ENCODE measurements around the gene LRRC56. TPM values are rescaled to one million over a fixed set of nuclear protein-coding genes. Genes with fewer than 3 reads are reported as not detected.

The LRRC56 gene
- total and polyA plus RNA-seq, 9 of the 15 experiments (the other 6 are each of a cell fraction or from before 2014, with no cell fraction given) = 0.03 to 4.5 (median 1.0) TPM; not detected in 1

DNA sequence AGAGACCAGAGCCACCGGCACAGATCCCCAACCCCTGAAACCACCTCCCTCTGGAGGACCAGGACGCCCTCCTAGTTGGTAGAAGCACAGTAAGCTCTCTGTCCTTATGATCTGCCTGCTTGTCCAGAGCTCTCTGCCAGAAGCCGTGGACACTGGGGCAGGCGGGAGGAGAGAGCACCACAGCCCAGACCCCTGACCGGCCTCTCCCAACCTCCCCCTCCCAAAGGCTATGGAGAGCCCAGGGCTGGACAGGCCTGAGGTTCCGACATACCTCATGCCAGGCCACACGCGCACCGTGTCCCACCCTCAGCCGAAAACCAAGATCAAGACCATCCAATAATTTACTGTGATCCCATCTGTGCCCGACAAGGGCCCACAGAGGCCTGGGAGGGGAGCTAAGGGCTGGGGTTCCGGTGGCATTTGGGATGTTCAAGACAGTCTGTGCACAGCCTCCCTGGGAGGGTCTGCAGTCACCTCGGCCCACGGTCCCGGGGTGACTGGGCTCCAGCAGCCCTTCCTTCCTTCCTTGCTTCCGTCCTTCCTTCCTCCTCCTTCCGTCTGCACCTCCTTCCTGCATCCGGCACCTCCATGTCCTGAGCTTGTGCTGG lies 5.3 kb upstream of the LRRC56 start:
- Histone ChIP-seq H3K27me3 (ENCODE audit: control insufficient read depth in 2 of 2, insufficient read depth in 2 of 2, low read length in 2 of 2) (no peaks in the 10 kb centered on the region), H3K4me1 (replicated peaks in 1 of 2; ENCODE audit: control insufficient read depth in 2 of 2, insufficient read depth in 2 of 2, low read length in 2 of 2) (peaks cover 12 to 78% of the 10 kb centered on the region in 2 experiments), H3K36me3 (ENCODE audit: control insufficient read depth, insufficient read depth, low read length) (peaks cover 35% of the 10 kb centered on the region; the same call in 1 of the 3 replicates), H3K4me3 (no peak overlapping the region), H3K9ac (ENCODE audit: insufficient read depth in 1 of 2, low read depth in 2 of 2, low read length in 2 of 2) (peak overlapping the region in 1 of 2 experiments; percentile 64; a peak in 1 of 4 replicates), H3K4me2 (ENCODE audit: insufficient read depth, low read length) (no peak overlapping the region), H3K79me2 (ENCODE audit: control insufficient read depth, insufficient read depth, low read length) (peaks cover 17% of the 10 kb centered on the region), H2AFZ (ENCODE audit: low read depth, low read length) (no peak overlapping the region), H3K9me1 (ENCODE audit: control insufficient read depth, insufficient read depth, low read length) (no peaks in the 10 kb centered on the region), H3K27ac (ENCODE audit: extremely low read depth, low read depth, low read length) (no peak overlapping the region), H4K20me1 (replicated peaks; ENCODE audit: control insufficient read depth, insufficient read depth, low read length) (0 out of 2 replicates have a peak, but pooled peaks cover 4% of the 10 kb centered on the region), H3K9me3 (replicated peaks; ENCODE audit: control insufficient read depth, insufficient read depth, low read depth, low read length) (no peaks in the 10 kb centered on the region)
- intact Hi-C loops (cut with micrococcal nuclease) (no loop called here), in situ Hi-C loops (cut with MboI) (no loop called here)
- DNase-seq (ENCODE audit: extremely low read depth in 1 of 4, low spot score in 3 of 4) (no peak), ATAC-seq (no peak), FAIRE-seq (no peak)
- BruUV-seq (replicated peaks) = no TSS peak
- WGBS (ENCODE audit: insufficient coverage, low coverage, missing lambda C conversion rate) = 92% methylated on average over 13 of the region's 18 CpGs
- TF ChIP-seq E2F3 (CRISPR knock-in tag; IDR thresholded peaks at IDR 0.05) (no peak), POLR2A (conservative IDR thresholded peaks at IDR 0.05) (0 out of 2 replicates have a peak, but pooled peaks have one; percentile 19)
- ChIA-PET POLR2A (interaction anchor here (0.8 kb wide), 2 partner anchors 11 to 14 kb away, joined by 3 to 5 read pairs; no protein-coding TSS in a partner anchor), CTCF (ENCODE audit: low intra/inter-chr PET ratio) (no interaction called here)

- Histone ChIP-seq H3K9ac (ENCODE audit: insufficient read depth in 1 of 2, low read depth in 2 of 2, low read length in 2 of 2) (no peak overlapping the region), H2AFZ (ENCODE audit: low read depth, low read length) (no peak overlapping the region), H3K27ac (ENCODE audit: extremely low read depth, low read depth, low read length) (no peak overlapping the region), H3K4me1 (replicated peaks in 1 of 2; ENCODE audit: control insufficient read depth in 2 of 2, insufficient read depth in 2 of 2, low read length in 2 of 2) (peaks cover 15 to 84% of the 10 kb centered on the region in 2 experiments), H3K36me3 (ENCODE audit: control insufficient read depth, insufficient read depth, low read length) (peaks cover 35% of the 10 kb centered on the region; the same call in 1 of the 3 replicates), H3K4me2 (ENCODE audit: insufficient read depth, low read length) (no peak overlapping the region), H4K20me1 (replicated peaks; ENCODE audit: control insufficient read depth, insufficient read depth, low read length) (0 out of 2 replicates have a peak, but pooled peaks cover 4% of the 10 kb centered on the region), H3K4me3 (no peak overlapping the region), H3K79me2 (ENCODE audit: control insufficient read depth, insufficient read depth, low read length) (peaks cover 17% of the 10 kb centered on the region), H3K9me1 (ENCODE audit: control insufficient read depth, insufficient read depth, low read length) (no peaks in the 10 kb centered on the region), H3K27me3 (ENCODE audit: control insufficient read depth in 2 of 2, insufficient read depth in 2 of 2, low read length in 2 of 2) (no peaks in the 10 kb centered on the region), H3K9me3 (replicated peaks; ENCODE audit: control insufficient read depth, insufficient read depth, low read depth, low read length) (no peaks in the 10 kb centered on the region)
- BruUV-seq (replicated peaks) = no TSS peak
- 0 out of 2 replicates have a peak, but pooled peaks have one; percentile 4 for TF ChIP-seq POLR2A (conservative IDR thresholded peaks at IDR 0.05)
- no peak for TF ChIP-seq FOXJ2 (tag; IDR thresholded peaks at IDR 0.05)
- peak; percentile 41 for TF ChIP-seq POLR2G (IDR thresholded peaks at IDR 0.05; ENCODE audit: low read depth, low read length)
- TF ChIP-seq CLOCK (CRISPR knock-in tag; IDR thresholded peaks at IDR 0.05; ENCODE audit: borderline replicate concordance) = no peak
- TF ChIP-seq RBFOX2 (IDR thresholded peaks at IDR 0.05; ENCODE audit: low read depth, low read length) = 0 out of 2 replicates have a peak, but pooled peaks have one; percentile 45
- FAIRE-seq = no peak
- POLR2A ChIA-PET = interaction anchor here (0.8 to 1.0 kb wide), 2 partner anchors 11 to 14 kb away, joined by 3 to 5 read pairs; no protein-coding TSS in a partner anchor
- intact Hi-C loops (cut with micrococcal nuclease) (no loop called here), in situ Hi-C loops (cut with MboI) (no loop called here)
- CTCF ChIA-PET (ENCODE audit: low intra/inter-chr PET ratio) = no interaction called here
- DNase-seq (ENCODE audit: extremely low read depth in 1 of 4, low spot score in 3 of 4) = peak in 1 of 4 experiments; percentile 20
- no peak for ATAC-seq
- 95% methylated on average over 7 of the region's 23 CpGs for WGBS (ENCODE audit: insufficient coverage, low coverage, missing lambda C conversion rate)
Measured at GRCh38 chr11:532527-532985, 4.8 kb upstream of the LRRC56 start.
